SK-N-MC (cell line): ENCODE data around the gene COPE.
"Not testable (repeated sequence)": the region's sequence is repeated elsewhere in the genome, so short reads cannot be mapped to it uniquely, and the experiment has no call there.

Experiments used
- DNase-seq: peaks from one replicate; pipeline ENCODE4 v3.0.0-alpha.2; 2011; ENCODE audit warnings: low read depth, low spot score
- H3K27ac ChIP-seq: fragments of 200-600 bp; sonication (generic); 2 replicates; pipeline ENCODE4 v1.5.1; 2016; ENCODE audit warnings: mixed run types
- H3K36me3 ChIP-seq: fragments of 200-600 bp; sonication (generic); 2 replicates; pipeline ENCODE4 v1.6.1; 2017; ENCODE audit warnings: antibody characterized with exemption, low read length, mixed read lengths; ENCODE audit not compliant: insufficient read depth
- H3K4me3 ChIP-seq: fragments of 200-600 bp; sonication (generic); 2 replicates; pipeline ENCODE4 v1.5.1; 2016
- H3K9ac ChIP-seq: fragments of 200-600 bp; sonication (generic); 2 replicates; pipeline ENCODE4 v1.8.0; 2017; ENCODE audit warnings: mixed run types, mixed read lengths; ENCODE audit not compliant: insufficient read length
- H3K9me3 ChIP-seq: fragments of 200-600 bp; sonication (generic); 2 replicates; pipeline ENCODE4 v1.6.1; 2017; ENCODE audit warnings: low read depth, mild to moderate bottlenecking, antibody characterized with exemption, low read length, moderate library complexity, mixed read lengths
- EZH2 ChIP-seq: fragments of 200-600 bp; sonication (generic); IDR thresholded peaks from one replicate; pipeline ENCODE4 v1.6.1; 2017; ENCODE audit warnings: antibody characterized with exemption
- FOXP2 ChIP-seq: optimal IDR thresholded peaks from 2 replicates; pipeline ENCODE3; 2011; ENCODE audit warnings: mild to moderate bottlenecking, moderate library complexity; ENCODE audit not compliant: insufficient read depth; ENCODE audit errors: extremely low read length, control extremely low read depth
- POLR2AphosphoS5 ChIP-seq: IDR thresholded peaks from 2 replicates; pipeline ENCODE4 v1.6.1; 2012; ENCODE audit warnings: mild to moderate bottlenecking, low read depth, low read length, borderline replicate concordance

Gene COPE

DNA sequence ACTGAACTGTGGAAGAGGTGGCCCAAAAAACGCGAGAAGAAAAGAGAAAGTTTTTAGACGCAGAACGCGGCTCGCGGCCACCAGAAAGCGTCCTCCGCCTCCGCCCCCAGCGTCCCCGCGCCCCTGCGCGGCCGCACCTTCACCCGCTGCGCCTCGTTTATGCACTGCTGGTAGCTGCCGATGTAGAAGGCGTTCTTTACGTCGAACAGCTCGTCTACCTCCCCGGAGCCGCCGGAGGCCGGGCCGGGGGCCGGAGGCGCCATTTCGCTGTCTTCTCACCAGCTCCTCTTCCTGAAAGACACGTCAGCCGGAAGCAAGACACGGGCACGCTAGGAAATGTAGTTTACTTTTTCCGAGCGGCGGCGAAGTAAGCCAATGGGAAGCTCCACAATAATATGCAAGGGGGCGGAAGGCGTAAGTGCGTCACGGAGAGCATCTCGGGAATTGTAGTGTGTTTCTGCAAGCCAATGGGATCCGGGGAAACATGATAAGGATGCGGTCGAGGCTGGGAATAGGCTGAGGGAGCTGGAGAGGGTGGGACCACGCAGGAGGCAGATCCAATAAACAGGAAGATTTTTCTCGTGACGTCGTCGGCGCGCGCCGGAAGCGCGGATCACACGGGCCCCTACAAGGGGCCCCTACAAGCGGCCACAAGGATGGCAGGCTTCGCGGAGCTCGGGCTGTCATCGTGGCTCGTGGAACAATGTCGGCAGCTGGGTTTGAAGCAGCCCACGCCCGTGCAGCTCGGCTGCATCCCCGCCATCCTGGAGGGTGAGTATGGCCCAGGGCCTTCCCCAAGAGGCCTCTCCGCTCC is at the start of gene COPE, which contains the start of gene DDX49:
Gene COPE, minus strand, starts transcription at position 302 of the 814 bp plus-strand sequence. Its CDS starts 39 bp downstream, at position 263.
Gene DDX49, plus strand, starts transcription at position 630 of the 814 bp plus-strand sequence. Its CDS starts 27 bp downstream, at position 657.
- DNase-seq = peak; percentile 100
- TF ChIP-seq EZH2 (no peak), POLR2AphosphoS5 (peak; percentile 83)
- Histone ChIP-seq H3K9ac (peak within 1 kb of the TSS; percentile 87), H3K36me3 (peaks cover 16% of the 10 kb centered on the region; the same call in 1 of the 2 replicates), H3K27ac (peak within 1 kb of the TSS; percentile 76; the same call in 1 of the 2 replicates), H3K4me3 (peak within 1 kb of the TSS; percentile 97), H3K9me3 (no peaks in the 10 kb centered on the region)

DNA sequence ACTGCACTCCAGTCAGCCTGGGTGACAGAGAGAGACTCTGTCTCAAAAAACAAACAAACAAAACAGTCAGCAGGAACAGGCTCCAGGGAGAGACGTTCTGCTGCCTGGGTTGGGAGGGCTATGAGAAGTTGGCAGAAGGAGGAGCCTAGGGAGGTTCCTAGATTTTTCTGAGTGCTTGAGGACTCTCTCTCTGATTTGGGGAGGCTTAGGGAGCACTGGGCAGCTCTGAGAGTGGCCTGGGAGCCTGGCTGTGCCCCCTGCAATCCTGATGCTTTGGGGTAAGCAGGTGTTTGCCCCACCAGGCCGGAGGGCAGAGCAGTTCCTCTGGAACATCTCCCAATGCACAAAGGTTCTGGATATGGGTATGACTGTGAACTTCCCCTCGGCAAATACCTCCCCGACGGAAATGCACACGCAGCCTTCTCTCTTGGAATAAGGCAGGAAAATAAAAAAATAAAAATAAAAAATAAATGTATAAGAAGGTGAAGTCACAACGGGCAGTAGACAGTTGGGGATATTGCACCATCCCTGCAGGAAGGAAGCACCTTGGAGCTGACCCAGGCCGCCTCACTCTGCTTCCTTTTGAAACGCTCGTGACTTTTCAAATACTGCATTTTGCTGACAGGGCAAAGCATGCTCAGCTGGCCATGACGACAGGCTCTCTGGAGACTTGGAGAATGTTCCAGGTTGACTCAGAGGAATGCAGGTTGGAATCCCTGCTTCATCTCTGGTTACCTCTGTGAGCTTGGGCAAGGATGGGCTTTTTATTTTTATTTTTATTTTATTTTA is 48.4 kb upstream of the COPE start:
- H3K36me3 ChIP-seq = no peaks in the 10 kb centered on the region
- TF ChIP-seq POLR2AphosphoS5 (no peak), EZH2 (no peak), FOXP2 (no peak)
- DNase-seq = no peak
- H3K27ac ChIP-seq = no peak overlapping the region
- no peak overlapping the region for H3K9ac ChIP-seq
- H3K4me3 ChIP-seq = no peak overlapping the region
- H3K9me3 ChIP-seq = no peaks in the 10 kb centered on the region

DNA sequence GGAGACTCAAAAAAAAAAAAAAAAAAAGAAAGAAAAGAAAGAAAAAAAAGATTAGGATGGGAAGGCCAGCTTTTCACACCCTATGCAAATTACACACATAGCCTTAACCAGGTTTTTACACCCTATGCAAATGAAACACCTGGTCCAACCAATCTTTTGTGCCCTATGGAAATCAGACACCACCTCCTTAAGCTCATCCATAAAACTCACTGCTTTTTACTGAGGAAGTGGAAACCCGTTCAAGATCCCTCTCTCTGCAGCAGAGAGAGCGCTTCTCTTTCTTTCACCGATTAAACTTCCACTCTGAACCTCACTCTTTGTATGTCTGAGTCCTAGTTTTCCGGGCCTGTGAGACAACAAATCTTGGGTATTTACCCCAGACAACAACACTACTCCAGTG is 47.1 kb upstream of the COPE start:
- no peak overlapping the region for H3K9ac ChIP-seq
- DNase-seq = no peak
- TF ChIP-seq POLR2AphosphoS5 (no peak), EZH2 (no peak), FOXP2 (no peak)
- H3K4me3 ChIP-seq = no peak overlapping the region
- H3K9me3 ChIP-seq = no peaks in the 10 kb centered on the region
- no peaks in the 10 kb centered on the region for H3K36me3 ChIP-seq
- H3K27ac ChIP-seq = no peak overlapping the region

DNA sequence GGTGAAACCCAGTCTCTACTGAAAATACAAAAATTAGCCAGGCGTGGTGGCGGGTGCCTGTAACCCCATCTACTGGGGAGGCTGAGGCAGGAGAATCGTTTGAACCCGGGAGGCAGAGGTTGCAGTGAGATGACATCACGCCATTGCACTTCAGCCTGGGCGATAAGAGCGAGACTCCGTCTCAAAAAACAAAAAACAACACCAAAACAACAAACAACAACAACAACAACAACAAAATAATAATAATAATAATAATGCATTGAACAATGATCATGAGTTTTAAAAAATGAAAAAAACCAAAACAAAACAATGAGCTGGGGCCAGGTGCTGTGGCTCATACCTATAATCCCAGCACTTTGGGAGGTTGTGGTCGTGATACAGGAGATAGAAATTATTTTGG is 44.9 kb upstream of the COPE start:
- no peak overlapping the region for H3K4me3 ChIP-seq
- no peak for TF ChIP-seq EZH2
- no peak for DNase-seq
- no peaks in the 10 kb centered on the region for H3K36me3 ChIP-seq
- H3K9ac ChIP-seq = no peak overlapping the region
- no peaks in the 10 kb centered on the region for H3K9me3 ChIP-seq
- no peak overlapping the region for H3K27ac ChIP-seq

DNA sequence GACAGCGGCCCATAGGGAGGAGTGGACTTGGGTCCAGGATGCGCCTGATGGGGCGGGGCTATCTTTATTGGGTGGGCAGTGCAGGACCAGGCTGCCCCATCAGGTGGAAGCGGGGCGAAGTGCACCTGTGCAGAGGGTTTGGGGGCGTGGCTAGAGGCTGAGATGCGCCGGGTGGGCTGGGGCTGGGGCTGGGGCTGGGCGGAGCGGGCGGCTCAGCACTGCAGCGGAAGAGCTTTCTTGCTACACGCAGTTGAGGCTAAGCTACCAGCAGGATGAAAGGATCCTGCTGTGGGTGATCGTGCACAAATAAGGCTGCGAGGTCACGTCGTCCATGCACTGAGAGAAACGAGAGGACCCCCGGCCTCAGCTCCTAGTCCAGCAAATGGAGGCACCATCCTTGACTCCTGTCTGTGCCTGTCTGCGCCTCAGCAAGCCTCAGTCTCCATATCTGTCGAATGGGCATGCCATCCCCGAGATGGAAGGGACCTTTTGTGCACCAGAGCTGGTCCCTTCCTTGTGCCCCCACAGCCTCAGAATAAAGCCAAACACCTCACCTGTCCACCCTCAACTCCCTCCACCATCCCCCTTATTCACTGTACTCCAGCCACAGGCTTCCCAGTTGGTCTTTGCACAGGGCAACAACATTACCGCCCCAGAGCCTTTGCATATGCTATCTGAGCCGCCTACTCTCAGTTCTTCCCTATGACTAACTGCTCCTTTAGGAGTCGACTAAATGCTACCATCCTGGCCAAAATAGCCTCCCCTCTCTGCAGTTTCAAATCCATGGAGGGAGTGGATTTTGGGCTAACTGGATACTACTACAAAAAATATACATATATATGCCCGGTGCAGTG is 42.8 kb upstream of the COPE start:
- Histone ChIP-seq H3K9ac (no peak overlapping the region), H3K4me3 (no peak overlapping the region)
- no peak for DNase-seq

DNA sequence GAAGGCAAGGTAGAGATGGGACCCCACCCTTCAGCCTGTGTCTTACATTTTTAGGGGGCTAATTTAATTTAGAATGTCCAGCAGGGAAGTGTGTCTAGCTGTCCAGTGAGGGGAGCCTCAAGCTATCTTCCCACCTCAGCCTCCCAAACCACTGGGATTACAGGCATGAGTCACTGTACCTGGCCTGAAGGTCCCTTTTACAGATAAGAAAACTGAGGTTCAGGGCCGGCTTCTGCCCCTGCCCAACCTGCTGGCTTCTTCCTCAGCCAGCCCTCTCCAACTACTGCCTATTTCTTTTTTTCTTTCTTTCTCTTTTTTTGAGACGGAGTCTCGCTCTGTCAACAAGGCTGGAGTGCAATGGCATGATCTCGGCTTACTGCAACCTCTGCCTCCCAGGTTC is 41.2 kb upstream of the COPE start:
- no peak for TF ChIP-seq FOXP2
- no peak for TF ChIP-seq POLR2AphosphoS5
- no peak for TF ChIP-seq EZH2
- Histone ChIP-seq H3K36me3 (no peaks in the 10 kb centered on the region), H3K9me3 (no peaks in the 10 kb centered on the region), H3K4me3 (no peak overlapping the region), H3K27ac (no peak overlapping the region), H3K9ac (no peak overlapping the region)
- no peak for DNase-seq

More for the DNA sequence above, 42.8 kb upstream of the COPE start:
- TF ChIP-seq FOXP2 (no peak), EZH2 (no peak), POLR2AphosphoS5 (no peak)
- Histone ChIP-seq H3K27ac (no peak overlapping the region), H3K9me3 (no peaks in the 10 kb centered on the region), H3K36me3 (no peaks in the 10 kb centered on the region)

DNA sequence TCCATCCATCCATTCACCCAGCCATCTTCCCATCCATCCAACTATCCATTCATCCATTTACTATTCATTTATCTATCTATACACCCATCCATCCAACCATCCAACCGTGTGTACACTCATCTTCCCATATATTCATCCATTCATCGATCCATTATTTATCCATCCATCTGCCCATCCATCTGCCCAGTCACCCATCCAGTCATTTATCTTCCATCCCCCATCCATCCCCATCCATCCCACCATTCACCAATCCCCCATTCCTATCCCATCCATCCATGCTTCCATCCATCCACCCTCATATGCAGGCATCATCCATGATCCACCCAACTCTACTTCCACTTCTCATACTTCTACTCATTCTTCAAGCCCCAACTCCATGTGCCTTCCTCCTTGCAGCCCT is 35.9 kb upstream of the COPE start:
- no peak overlapping the region for H3K4me3 ChIP-seq
- TF ChIP-seq FOXP2 = no peak
- TF ChIP-seq POLR2AphosphoS5 = no peak
- no peak for TF ChIP-seq EZH2
- H3K27ac ChIP-seq = no peak overlapping the region
- H3K9me3 ChIP-seq = no peaks in the 10 kb centered on the region
- no peaks in the 10 kb centered on the region for H3K36me3 ChIP-seq
- no peak overlapping the region for H3K9ac ChIP-seq
- no peak for DNase-seq

DNA sequence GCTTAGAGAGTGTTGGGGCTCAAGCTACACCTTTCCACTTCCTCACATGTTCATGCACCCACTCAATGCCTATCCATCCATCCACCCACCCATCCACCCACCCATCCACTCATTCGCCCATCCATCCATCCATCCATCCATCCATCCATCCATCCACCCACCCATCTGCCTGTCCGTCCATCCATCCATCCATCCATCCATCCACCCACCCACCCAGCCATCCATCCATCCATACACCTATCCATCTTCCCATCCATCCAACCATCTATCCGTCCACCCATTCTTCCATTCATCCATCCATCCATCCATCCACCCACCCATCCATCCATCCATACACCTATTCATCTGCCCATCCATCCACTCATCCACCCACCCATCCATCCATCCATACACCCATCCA is 34.9 kb upstream of the COPE start:
- TF ChIP-seq FOXP2 (no peak), EZH2 (no peak), POLR2AphosphoS5 (no peak)
- no peaks in the 10 kb centered on the region for H3K36me3 ChIP-seq
- no peak overlapping the region for H3K27ac ChIP-seq
- H3K9ac ChIP-seq = no peak overlapping the region
- H3K9me3 ChIP-seq = no peaks in the 10 kb centered on the region
- H3K4me3 ChIP-seq = no peak overlapping the region
- no peak for DNase-seq

DNA sequence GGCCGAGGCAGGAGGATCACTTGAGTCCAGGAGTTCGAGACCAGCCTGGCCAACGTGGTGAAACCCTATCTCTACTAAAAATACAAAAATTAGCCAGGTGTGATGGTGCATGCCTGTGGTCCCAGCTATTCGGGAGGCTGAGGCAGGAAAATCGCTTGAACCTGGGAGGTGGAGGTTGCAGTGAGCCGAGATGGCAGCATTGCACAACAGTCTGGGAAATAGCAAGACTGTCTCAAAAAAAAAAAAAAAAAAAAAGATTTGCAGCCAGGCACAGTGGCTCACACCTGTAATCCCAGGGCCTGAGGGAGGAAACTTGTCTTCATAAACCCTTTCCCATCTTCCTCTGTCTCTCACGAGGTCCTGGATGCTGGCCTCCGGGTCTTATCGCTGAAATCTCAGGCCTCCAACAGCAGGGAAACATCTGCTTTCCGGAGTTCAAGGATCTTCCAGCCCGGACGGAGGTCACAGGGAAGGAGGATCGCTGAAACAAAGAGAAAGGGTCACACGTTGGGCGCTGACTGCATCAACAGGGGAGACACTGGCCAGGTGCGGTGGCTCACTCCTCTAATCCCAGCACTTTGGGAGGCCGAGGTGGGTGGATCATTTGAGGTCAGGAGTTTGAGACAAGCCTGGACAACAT is 33.3 kb upstream of the COPE start:
- H3K36me3 ChIP-seq, H3K9me3 ChIP-seq, DNase-seq, H3K27ac ChIP-seq, H3K9ac ChIP-seq, H3K4me3 ChIP-seq: not testable (repeated sequence)
